ENCODE data around the gene PARD3.

The PARD3 gene

DNA sequence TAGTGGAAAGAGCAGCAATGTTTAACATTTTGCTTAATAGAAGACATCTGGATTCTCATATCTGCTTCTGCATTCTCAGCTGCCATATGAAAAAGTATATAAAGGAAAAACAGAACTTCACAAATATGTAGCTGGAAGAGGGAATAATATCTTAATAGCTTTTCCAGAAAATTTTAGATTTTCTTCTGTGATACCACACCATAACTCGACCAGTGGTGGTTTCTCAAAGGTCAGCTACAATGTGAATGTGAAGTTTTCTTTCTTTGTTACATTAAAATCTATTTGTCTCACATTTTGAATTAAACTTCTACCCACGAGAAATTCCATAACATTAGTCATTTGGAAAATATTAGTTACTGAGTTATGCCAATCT lies 339.8 kb downstream of the PARD3 start:
- Histone ChIP-seq H2AFZ (ENCODE audit: low read depth) (no peak overlapping the region), H3K4me2 (no peak overlapping the region), H4K20me1 (ENCODE audit: insufficient read depth) (no peaks in the 10 kb centered on the region), H3K4me3 (IDR thresholded peaks at IDR 0.05; ENCODE audit: insufficient read depth, low read depth, low read length) (no peak overlapping the region), H3K9ac (no peak overlapping the region), H3K27me3 (ENCODE audit: insufficient read depth, low read depth) (no peaks in the 10 kb centered on the region), H3K27ac (no peak overlapping the region), H3K36me3 (ENCODE audit: insufficient read depth) (no peaks in the 10 kb centered on the region), H3K4me1 (ENCODE audit: low read depth, poor library complexity, severe bottlenecking) (no peaks in the 10 kb centered on the region), H3K79me2 (ENCODE audit: insufficient read depth, low read depth) (no peaks in the 10 kb centered on the region)
- TF ChIP-seq, protein P1, sequence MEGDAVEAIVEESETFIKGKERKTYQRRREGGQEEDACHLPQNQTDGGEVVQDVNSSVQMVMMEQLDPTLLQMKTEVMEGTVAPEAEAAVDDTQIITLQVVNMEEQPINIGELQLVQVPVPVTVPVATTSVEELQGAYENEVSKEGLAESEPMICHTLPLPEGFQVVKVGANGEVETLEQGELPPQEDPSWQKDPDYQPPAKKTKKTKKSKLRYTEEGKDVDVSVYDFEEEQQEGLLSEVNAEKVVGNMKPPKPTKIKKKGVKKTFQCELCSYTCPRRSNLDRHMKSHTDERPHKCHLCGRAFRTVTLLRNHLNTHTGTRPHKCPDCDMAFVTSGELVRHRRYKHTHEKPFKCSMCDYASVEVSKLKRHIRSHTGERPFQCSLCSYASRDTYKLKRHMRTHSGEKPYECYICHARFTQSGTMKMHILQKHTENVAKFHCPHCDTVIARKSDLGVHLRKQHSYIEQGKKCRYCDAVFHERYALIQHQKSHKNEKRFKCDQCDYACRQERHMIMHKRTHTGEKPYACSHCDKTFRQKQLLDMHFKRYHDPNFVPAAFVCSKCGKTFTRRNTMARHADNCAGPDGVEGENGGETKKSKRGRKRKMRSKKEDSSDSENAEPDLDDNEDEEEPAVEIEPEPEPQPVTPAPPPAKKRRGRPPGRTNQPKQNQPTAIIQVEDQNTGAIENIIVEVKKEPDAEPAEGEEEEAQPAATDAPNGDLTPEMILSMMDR (conservative IDR thresholded peaks at IDR 0.05; ENCODE audit: low read depth, low read length): no peak

DNA sequence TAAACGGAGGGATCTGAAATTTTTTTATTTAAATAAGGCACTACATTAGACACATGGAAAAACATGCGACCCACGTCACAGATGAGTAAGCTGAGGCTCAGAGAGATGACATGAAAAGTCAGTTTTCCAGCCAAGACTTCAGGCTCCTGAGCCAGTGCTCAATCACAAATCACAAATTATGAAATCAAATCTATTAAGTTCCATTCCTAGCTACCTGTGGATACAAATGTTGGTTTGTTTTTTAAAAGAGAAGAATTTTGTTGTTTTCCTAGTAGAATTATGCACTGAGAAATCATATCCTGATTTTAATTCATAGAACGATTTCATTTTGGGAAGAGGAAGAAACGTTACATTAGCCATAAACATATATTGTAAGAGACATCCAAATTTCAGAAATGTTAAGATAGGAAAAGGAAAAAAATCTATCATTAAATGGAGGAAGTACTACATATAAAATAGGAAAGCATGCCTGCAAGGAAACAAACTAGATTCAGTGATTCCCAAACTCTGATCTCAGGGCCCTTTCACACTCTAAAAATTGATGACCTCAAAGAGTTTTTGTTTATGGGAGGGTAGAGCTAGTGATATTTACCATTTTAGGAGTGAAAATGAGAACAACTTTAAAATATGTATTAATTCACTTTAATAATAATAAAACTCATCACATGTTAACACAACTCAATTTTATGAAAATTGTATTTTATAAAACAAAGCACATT lies 340.4 kb downstream of the PARD3 start:
- H3K36me3 ChIP-seq (ENCODE audit: insufficient read depth): no peaks in the 10 kb centered on the region
- H3K4me3 ChIP-seq (IDR thresholded peaks at IDR 0.05; ENCODE audit: insufficient read depth, low read depth, low read length): no peak overlapping the region
- H3K4me2 ChIP-seq: no peak overlapping the region
- no peak overlapping the region for H2AFZ ChIP-seq (ENCODE audit: low read depth)
- no peaks in the 10 kb centered on the region for H3K79me2 ChIP-seq (ENCODE audit: insufficient read depth, low read depth)
- no peaks in the 10 kb centered on the region for H3K27me3 ChIP-seq (ENCODE audit: insufficient read depth, low read depth)
- H3K9ac ChIP-seq: no peak overlapping the region
- TF ChIP-seq, protein P1 (conservative IDR thresholded peaks at IDR 0.05; ENCODE audit: low read depth, low read length): no peak
- no peak overlapping the region for H3K27ac ChIP-seq
- H3K4me1 ChIP-seq (ENCODE audit: low read depth, poor library complexity, severe bottlenecking): no peaks in the 10 kb centered on the region
- no peaks in the 10 kb centered on the region for H4K20me1 ChIP-seq (ENCODE audit: insufficient read depth)

DNA sequence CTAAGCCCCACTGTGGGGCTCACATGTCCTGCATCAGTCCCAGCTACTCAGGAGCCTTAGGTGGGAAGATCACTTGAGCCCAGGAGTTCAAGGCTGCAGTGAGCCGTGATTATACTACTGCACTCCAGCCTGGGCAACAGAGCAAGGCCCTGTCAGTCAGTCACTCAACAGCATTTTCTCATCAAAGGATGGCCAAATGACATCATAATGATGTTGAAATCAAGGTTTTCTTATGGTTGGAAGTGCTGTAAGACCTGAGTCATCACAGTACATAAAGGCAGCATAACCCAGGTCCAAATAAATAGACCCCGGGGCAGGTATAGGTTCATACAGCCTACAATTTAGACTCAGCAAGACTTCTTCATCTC lies 341.1 kb downstream of the PARD3 start:
- Histone ChIP-seq H4K20me1 (ENCODE audit: insufficient read depth) (no peaks in the 10 kb centered on the region), H3K27me3 (ENCODE audit: insufficient read depth, low read depth) (no peaks in the 10 kb centered on the region), H3K79me2 (ENCODE audit: insufficient read depth, low read depth) (no peaks in the 10 kb centered on the region), H3K9ac (no peak overlapping the region), H3K36me3 (ENCODE audit: insufficient read depth) (no peaks in the 10 kb centered on the region), H2AFZ (ENCODE audit: low read depth) (no peak overlapping the region), H3K4me3 (IDR thresholded peaks at IDR 0.05; ENCODE audit: insufficient read depth, low read depth, low read length) (no peak overlapping the region), H3K4me1 (ENCODE audit: low read depth, poor library complexity, severe bottlenecking) (no peaks in the 10 kb centered on the region), H3K27ac (no peak overlapping the region), H3K4me2 (no peak overlapping the region)
- TF ChIP-seq, protein P1 (conservative IDR thresholded peaks at IDR 0.05; ENCODE audit: low read depth, low read length): no peak

DNA sequence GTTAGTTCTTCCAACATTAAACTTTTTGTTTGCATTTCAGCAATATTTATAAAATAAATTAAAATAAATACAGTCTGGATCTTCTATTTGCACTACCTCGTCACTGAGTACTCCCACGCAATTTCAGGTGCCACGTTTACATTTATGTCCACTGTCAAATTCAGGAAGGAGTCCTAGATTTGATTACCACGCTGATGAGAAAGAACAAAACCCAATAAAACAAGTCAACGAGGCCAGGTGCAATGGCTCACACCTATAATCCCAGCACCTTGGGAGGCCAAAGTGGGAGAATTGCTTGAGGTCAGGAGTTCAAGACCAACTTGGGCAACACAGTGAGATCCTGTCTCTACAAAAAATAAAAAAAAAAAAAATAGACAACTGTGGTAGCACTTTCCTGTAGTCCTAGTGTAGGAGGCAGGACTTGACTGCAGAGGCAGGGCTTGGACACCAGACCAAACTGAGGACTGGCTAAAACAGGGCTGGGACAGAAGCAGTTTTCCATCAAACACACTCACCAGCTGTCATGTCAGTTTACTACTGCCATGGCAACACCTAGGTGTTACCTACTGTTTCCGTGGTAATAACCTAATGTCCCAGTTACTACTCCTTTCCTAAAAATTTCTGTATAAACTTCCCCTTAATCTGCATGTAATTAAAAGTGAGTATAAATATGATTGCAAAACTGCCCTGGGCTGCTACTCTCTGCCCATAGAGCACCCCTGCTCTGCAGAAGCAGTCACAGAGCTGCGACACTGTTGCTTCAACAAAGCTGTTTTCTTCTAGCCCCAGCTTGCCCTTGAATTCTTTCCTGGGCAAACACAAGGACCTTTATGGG lies 341.7 kb downstream of the PARD3 start:
- no peaks in the 10 kb centered on the region for H3K36me3 ChIP-seq (ENCODE audit: insufficient read depth)
- no peak overlapping the region for H3K9ac ChIP-seq
- no peaks in the 10 kb centered on the region for H3K4me1 ChIP-seq (ENCODE audit: low read depth, poor library complexity, severe bottlenecking)
- no peak overlapping the region for H3K4me3 ChIP-seq (IDR thresholded peaks at IDR 0.05; ENCODE audit: insufficient read depth, low read depth, low read length)
- H3K27ac ChIP-seq: no peak overlapping the region
- H4K20me1 ChIP-seq (ENCODE audit: insufficient read depth): no peaks in the 10 kb centered on the region
- TF ChIP-seq, protein P1 (conservative IDR thresholded peaks at IDR 0.05; ENCODE audit: low read depth, low read length): no peak
- H2AFZ ChIP-seq (ENCODE audit: low read depth): no peak overlapping the region
- no peak overlapping the region for H3K4me2 ChIP-seq
- H3K79me2 ChIP-seq (ENCODE audit: insufficient read depth, low read depth): no peaks in the 10 kb centered on the region
- H3K27me3 ChIP-seq (ENCODE audit: insufficient read depth, low read depth): no peaks in the 10 kb centered on the region

All from KMS-11 (cell line).